Transverse colon (tissue), 4 donors: ENCODE data around the gene GHRHR.

Source experiments
- CTCF ChIP-seq, 5 experiments: fragments of 200-600 bp in 3 of 5; fragments of 450-650 bp in 2 of 5; sonication (generic) in 3 of 5; IDR thresholded peaks; 1 replicate in 2 of 5; 2 replicates in 3 of 5; pipeline ENCODE4 v1.5.1; 2016 to 2017; ENCODE audit warnings: antibody characterized with exemption in 5 of 5, inconsistent platforms in 3 of 5, mild to moderate bottlenecking in 2 of 5, moderate library complexity in 1 of 5
- EP300 ChIP-seq: sonication (generic); formaldehyde crosslinking; IDR thresholded peaks from one replicate; pipeline ENCODE4 v1.6.1; 2017; ENCODE audit warnings: antibody characterized with exemption, low read depth
- POLR2A ChIP-seq: fragments of 450-650 bp; IDR thresholded peaks from one replicate; pipeline ENCODE4 v1.6.1; 2016; ENCODE audit warnings: antibody characterized with exemption, mild to moderate bottlenecking, moderate library complexity
- POLR2AphosphoS5 ChIP-seq, 3 donors: sonication (generic); formaldehyde crosslinking; IDR thresholded peaks; one replicate each; pipeline ENCODE4 v1.6.1; 2016; ENCODE audit warnings: antibody characterized with exemption in 3 of 3

DNA sequence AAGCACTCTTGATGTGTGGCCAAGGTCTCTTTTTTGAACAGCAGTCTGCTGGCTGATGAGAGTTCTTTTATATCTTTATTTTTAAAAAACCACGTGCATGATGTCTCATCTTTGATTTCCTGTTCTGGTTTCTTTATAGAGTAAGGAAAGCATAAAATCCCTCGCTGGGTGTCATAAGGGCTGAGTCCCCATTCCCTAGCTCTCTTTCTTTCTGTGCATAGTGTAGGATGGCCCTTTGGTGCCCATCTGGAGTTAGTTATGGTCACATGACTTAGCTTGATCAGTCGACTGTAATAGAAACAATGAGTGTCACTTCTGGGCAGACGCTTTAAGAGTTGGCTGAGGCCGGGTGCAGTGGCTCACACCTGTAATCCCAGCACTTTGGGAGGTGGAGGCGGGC, 38.5 kb downstream of the GHRHR start:
- no peak for TF ChIP-seq CTCF (IDR thresholded peaks at IDR 0.05)
- TF ChIP-seq POLR2A: no peak
- no peak for TF ChIP-seq EP300
- TF ChIP-seq POLR2AphosphoS5 (IDR thresholded peaks at IDR 0.05): no peak
